ENCODE data around the gene XKR3.
"Not testable (repeated sequence)": the region's sequence is repeated elsewhere in the genome, so short reads cannot be mapped to it uniquely, and the experiment has no call there.

Gene XKR3

GRCh38 chr22:16824716-16825687 lies at the start of gene XKR3:
Gene XKR3 (minus strand): TSS chr22:16825411. CDS start chr22:16808073, 17,338 bp downstream.
- ChIA-PET CTCF (no interaction called here), POLR2A (no interaction called here)
- H3K4me3 ChIP-seq (ENCODE audit: low read depth, low read length): no peak within 1 kb of the TSS
- no peak for TF ChIP-seq CTCF (IDR thresholded peaks at IDR 0.05; ENCODE audit: insufficient read depth, low read length, missing control alignments)
- DNase-seq (ENCODE audit: low read depth, low spot score): no peak

- POLR2A ChIA-PET; CTCF ChIA-PET; DNase-seq (ENCODE audit: low read depth, low spot score); H3K4me3 ChIP-seq (ENCODE audit: low read depth, low read length): not testable (repeated sequence)
These were observed 44.4 kb upstream of the XKR3 start for GRCh38 chr22:16869640-16870039.

- DNase-seq (ENCODE audit: low read depth, low spot score): no peak
- ChIA-PET CTCF (no interaction called here), POLR2A (no interaction called here)
- TF ChIP-seq CTCF (IDR thresholded peaks at IDR 0.05; ENCODE audit: insufficient read depth, low read length, missing control alignments): no peak
- H3K4me3 ChIP-seq (ENCODE audit: low read depth, low read length): no peak overlapping the region
These were observed 41.0 kb upstream of the XKR3 start for GRCh38 chr22:16866167-16866566.

- POLR2A ChIA-PET; CTCF ChIA-PET; DNase-seq (ENCODE audit: low read depth, low spot score); H3K4me3 ChIP-seq (ENCODE audit: low read depth, low read length): not testable (repeated sequence)
These were observed 31.6 kb upstream of the XKR3 start for GRCh38 chr22:16856851-16857250.

GRCh38 chr22:16854631-16855030 lies 29.4 kb upstream of the XKR3 start:
- POLR2A ChIA-PET: no interaction called here
- no peak for TF ChIP-seq CTCF (IDR thresholded peaks at IDR 0.05; ENCODE audit: insufficient read depth, low read length, missing control alignments)
- DNase-seq (ENCODE audit: low read depth, low spot score): no peak
- CTCF ChIA-PET: no interaction called here
- no peak overlapping the region for H3K4me3 ChIP-seq (ENCODE audit: low read depth, low read length)

GRCh38 chr22:16851268-16851996 lies 26.2 kb upstream of the XKR3 start:
- CTCF ChIA-PET; POLR2A ChIA-PET; DNase-seq (ENCODE audit: low read depth, low spot score); H3K4me3 ChIP-seq (ENCODE audit: low read depth, low read length): not testable (repeated sequence)

- H3K4me3 ChIP-seq (ENCODE audit: low read depth, low read length): no peak overlapping the region
- no peak for DNase-seq (ENCODE audit: low read depth, low spot score)
- CTCF ChIA-PET: no interaction called here
- POLR2A ChIA-PET: no interaction called here
- TF ChIP-seq CTCF (IDR thresholded peaks at IDR 0.05; ENCODE audit: insufficient read depth, low read length, missing control alignments): no peak
These were observed 22.1 kb upstream of the XKR3 start for GRCh38 chr22:16847271-16847670.

Data from AG04449 (cell line).